ENCODE results near the gene EOMES. TPM values are rescaled to one million over a fixed set of nuclear protein-coding genes. Genes with fewer than 3 reads are reported as not detected.

EOMES gene
- total RNA-seq, 2 experiments from 2014 or later: 0.64 to 0.69 TPM

DNA sequence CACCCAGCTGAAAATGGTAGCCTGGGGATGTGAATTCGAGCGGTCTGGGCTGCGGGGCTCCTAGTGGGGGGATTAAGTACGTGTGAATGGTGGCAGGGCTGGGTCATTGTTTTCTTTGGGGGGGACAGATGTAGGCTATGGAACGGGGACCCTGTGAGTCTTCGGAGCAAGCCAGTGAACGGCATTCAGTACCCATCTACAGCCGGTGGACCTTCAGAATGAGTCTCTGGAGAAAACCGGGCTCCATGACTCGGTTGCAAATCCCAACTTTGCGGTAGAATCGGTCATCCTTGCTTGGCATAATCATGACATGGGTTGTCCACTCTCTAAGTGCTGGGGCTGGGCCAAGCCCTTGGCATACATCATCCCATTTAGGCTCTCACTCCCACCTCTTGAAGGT is 7.2 kb upstream of the EOMES start:
- Histone ChIP-seq H3K27me3 (ENCODE audit: control insufficient read depth in 1 of 2, insufficient read depth in 2 of 2, low read length in 2 of 2) (peaks cover 58 to 76% of the 10 kb centered on the region in 2 experiments), H3K36me3 (ENCODE audit: insufficient read depth, low read length) (no peaks in the 10 kb centered on the region), H3K4me3 (ENCODE audit: low read length) (no peak overlapping the region), H3K27ac (ENCODE audit: low read depth in 1 of 2, low read length in 2 of 2) (no peak overlapping the region), H3K4me1 (ENCODE audit: insufficient read depth, low read length) (peaks cover 36% of the 10 kb centered on the region), H3K9me3 (ENCODE audit: control insufficient read depth in 1 of 2, insufficient read depth in 1 of 2, low read length in 2 of 2) (peaks cover 0 to 17% of the 10 kb centered on the region in 2 experiments)
- H3K27me3 Mint-ChIP-seq: peaks cover 81% of the 10 kb centered on the region
- ATAC-seq (ENCODE audit: poor library complexity) (no peak), DNase-seq (no peak)
- no peak overlapping the region for H3K27ac Mint-ChIP-seq
- H3K4me1 Mint-ChIP-seq (ENCODE audit: low read depth): peaks cover 53% of the 10 kb centered on the region
- intact Hi-C loops (cut with DNase I, micrococcal nuclease): loop anchor here (2.0 to 10.0 kb wide), 2 partner anchors 17 to 155 kb away; no protein-coding TSS in a partner anchor
- ChIA-PET CTCF (interaction anchor here (0.5 to 0.9 kb wide), 2 partner anchors 14 to 173 kb away, joined by 3 read pairs; no protein-coding TSS in a partner anchor), POLR2A (no interaction called here)
- peak overlapping the region; percentile 61 for H3K4me3 Mint-ChIP-seq
- no peaks in the 10 kb centered on the region for H3K36me3 Mint-ChIP-seq (ENCODE audit: low read depth)
- no peaks in the 10 kb centered on the region for H3K9me3 Mint-ChIP-seq
- TF ChIP-seq, protein P1, sequence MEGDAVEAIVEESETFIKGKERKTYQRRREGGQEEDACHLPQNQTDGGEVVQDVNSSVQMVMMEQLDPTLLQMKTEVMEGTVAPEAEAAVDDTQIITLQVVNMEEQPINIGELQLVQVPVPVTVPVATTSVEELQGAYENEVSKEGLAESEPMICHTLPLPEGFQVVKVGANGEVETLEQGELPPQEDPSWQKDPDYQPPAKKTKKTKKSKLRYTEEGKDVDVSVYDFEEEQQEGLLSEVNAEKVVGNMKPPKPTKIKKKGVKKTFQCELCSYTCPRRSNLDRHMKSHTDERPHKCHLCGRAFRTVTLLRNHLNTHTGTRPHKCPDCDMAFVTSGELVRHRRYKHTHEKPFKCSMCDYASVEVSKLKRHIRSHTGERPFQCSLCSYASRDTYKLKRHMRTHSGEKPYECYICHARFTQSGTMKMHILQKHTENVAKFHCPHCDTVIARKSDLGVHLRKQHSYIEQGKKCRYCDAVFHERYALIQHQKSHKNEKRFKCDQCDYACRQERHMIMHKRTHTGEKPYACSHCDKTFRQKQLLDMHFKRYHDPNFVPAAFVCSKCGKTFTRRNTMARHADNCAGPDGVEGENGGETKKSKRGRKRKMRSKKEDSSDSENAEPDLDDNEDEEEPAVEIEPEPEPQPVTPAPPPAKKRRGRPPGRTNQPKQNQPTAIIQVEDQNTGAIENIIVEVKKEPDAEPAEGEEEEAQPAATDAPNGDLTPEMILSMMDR (IDR thresholded peaks at IDR 0.05): no peak

DNA sequence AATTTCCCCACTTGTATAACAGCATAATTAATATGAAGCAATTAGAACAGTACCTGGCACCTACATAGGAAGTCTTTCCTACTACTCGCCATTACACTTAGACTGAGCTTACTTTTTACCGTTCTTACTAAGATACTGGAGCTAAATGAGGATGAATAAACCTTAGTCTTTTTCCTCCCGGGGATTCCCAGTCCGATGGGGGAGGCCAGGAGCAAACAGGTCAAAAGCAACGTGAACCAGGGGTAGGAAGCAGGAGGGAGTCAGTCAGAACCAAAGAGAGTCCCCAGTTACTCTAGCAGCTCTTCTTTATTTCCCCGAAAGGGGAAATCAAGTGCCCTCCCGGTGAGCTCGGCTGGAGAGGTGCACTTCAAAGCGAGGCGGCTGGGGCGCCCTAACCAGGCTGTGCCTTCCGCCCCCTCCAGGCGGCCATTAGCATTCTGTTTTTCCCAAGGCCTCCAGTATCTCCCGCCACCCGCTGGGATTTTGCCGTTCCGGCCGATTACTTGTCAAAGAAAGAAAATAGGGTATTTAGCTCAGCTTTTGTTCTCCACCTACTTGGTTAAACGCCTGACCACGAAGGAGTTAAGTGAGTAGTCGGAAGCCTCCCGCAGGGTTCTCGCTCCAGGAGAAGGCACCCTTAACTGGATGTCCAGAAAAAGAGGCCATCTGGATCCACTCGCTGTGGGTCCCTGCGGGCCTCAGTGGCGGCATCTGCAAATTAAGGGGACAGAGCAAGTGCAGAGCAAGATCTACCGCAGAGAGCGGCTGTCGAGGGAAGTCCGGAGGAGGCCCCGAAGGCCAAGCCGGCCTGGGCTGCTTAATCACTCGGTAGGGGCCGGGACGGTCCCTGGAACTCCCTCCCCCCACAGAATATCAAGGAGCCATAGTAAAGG is 6.3 kb upstream of the EOMES start:
- ATAC-seq (ENCODE audit: poor library complexity) (peak; percentile 26), DNase-seq (peak in 2 of 14 experiments; percentile 39 to 54)
- Mint-ChIP-seq H3K4me3 (peak overlapping the region; percentile 61), H3K9me3 (no peaks in the 10 kb centered on the region), H3K36me3 (ENCODE audit: low read depth) (no peaks in the 10 kb centered on the region), H3K27ac (no peak overlapping the region), H3K4me1 (ENCODE audit: low read depth) (peaks cover 62% of the 10 kb centered on the region), H3K27me3 (peaks cover 86% of the 10 kb centered on the region)
- intact Hi-C loops (cut with DNase I, micrococcal nuclease): loop anchor here (2.0 to 10.0 kb wide), 2 partner anchors 16 to 156 kb away; no protein-coding TSS in a partner anchor
- H3K27me3 ChIP-seq (ENCODE audit: control insufficient read depth in 1 of 2, insufficient read depth in 2 of 2, low read length in 2 of 2): peaks cover 67 to 84% of the 10 kb centered on the region in 2 experiments
- H3K4me1 ChIP-seq (ENCODE audit: insufficient read depth, low read length): peaks cover 44% of the 10 kb centered on the region
- H3K9me3 ChIP-seq (ENCODE audit: control insufficient read depth in 1 of 2, insufficient read depth in 1 of 2, low read length in 2 of 2): peaks cover 0 to 24% of the 10 kb centered on the region in 2 experiments
- H3K36me3 ChIP-seq (ENCODE audit: insufficient read depth, low read length): no peaks in the 10 kb centered on the region
- no peak overlapping the region for H3K27ac ChIP-seq (ENCODE audit: low read depth in 1 of 2, low read length in 2 of 2)
- TF ChIP-seq, protein P1 (IDR thresholded peaks at IDR 0.05): no peak
- ChIA-PET POLR2A (interaction anchor here (1.0 kb wide), 1 partner anchor 609 kb away, joined by 4 read pairs; no protein-coding TSS in a partner anchor), CTCF (interaction anchor here (0.5 to 0.9 kb wide), 2 partner anchors 13 to 174 kb away, joined by 3 read pairs; no protein-coding TSS in a partner anchor)
- H3K4me3 ChIP-seq (ENCODE audit: low read length): peak overlapping the region; percentile 17

DNA sequence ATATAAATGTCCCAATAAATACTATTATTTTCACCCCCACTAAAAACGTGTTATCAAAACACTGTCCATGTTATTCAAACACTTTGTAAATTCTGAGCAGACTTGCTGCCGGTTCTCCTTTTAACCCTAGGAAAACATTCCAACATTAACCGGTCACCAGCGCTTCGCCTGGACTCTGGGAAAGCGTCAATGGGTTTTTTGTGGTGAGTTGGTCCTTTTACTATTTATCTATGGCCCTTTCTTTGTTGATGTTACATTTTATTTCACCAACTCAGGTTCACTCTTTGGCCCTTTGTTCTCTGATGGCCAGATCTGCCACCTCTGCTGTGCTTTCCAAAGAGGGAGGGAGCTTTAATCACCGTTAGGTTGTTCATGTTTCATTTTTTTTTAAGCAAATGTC is 4.1 kb upstream of the EOMES start:
- no peak overlapping the region for H3K4me3 Mint-ChIP-seq
- H3K27me3 ChIP-seq (ENCODE audit: control insufficient read depth in 1 of 2, insufficient read depth in 2 of 2, low read length in 2 of 2): peaks cover 78 to 89% of the 10 kb centered on the region in 2 experiments
- TF ChIP-seq, protein P1 (IDR thresholded peaks at IDR 0.05): no peak
- H3K4me1 ChIP-seq (ENCODE audit: insufficient read depth, low read length): peaks cover 61% of the 10 kb centered on the region
- no peak for DNase-seq
- no peak for ATAC-seq (ENCODE audit: poor library complexity)
- H3K4me3 ChIP-seq (ENCODE audit: low read length): no peak overlapping the region
- peaks cover 93% of the 10 kb centered on the region for H3K27me3 Mint-ChIP-seq
- POLR2A ChIA-PET: interaction anchor here (0.8 kb wide), 1 partner anchor 11 kb away, joined by 4 read pairs; no protein-coding TSS in a partner anchor
- H3K36me3 Mint-ChIP-seq (ENCODE audit: low read depth): no peaks in the 10 kb centered on the region
- H3K36me3 ChIP-seq (ENCODE audit: insufficient read depth, low read length): no peaks in the 10 kb centered on the region
- intact Hi-C loops (cut with DNase I, micrococcal nuclease): loop anchor here in 1 of 2 experiments (10.0 kb wide), 1 partner anchor 159 kb away; no protein-coding TSS in a partner anchor
- H3K27ac Mint-ChIP-seq: no peak overlapping the region
- CTCF ChIA-PET: interaction anchor here (1.5 kb wide), 1 partner anchor 14 kb away, joined by 5 read pairs; no protein-coding TSS in a partner anchor
- H3K27ac ChIP-seq (ENCODE audit: low read depth in 1 of 2, low read length in 2 of 2): no peak overlapping the region
- H3K4me1 Mint-ChIP-seq (ENCODE audit: low read depth): peaks cover 74% of the 10 kb centered on the region
- H3K9me3 Mint-ChIP-seq: no peaks in the 10 kb centered on the region
- H3K9me3 ChIP-seq (ENCODE audit: control insufficient read depth in 1 of 2, insufficient read depth in 1 of 2, low read length in 2 of 2): peaks cover 0 to 24% of the 10 kb centered on the region in 2 experiments

All from CD4-positive, alpha-beta T cell (primary cell).